Right hindlimb (tissue), 1 donor: ENCODE results near the gene TSPAN11.
A peak's percentile ranks its signal among the peaks of the same experiment; 100 is the strongest.

ENCODE experiments used
- DNase-seq: peaks from one replicate; pipeline ENCODE4 v3.0.0-alpha.2; 2018

Gene TSPAN11

DNA sequence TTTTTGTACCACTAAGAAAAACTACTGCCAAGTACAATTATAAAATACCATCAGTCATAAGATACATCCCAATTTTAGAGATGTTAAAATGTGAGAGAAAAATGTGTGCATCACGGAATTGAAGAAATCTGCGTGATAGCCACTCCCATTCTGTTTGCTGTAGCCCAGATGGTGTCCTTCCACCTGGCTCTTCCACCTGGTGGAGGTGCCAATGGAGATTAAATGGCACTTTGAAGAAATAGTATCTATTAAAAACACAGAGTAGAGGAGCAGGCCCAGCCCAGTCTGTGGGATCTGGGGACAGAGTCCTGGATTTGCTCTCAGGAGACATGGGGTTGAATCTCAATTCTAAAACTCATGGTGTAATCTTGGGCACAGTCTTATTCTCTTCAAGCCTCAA lies 35.5 kb downstream of the TSPAN11 start:
- DNase-seq, result no peak

DNA sequence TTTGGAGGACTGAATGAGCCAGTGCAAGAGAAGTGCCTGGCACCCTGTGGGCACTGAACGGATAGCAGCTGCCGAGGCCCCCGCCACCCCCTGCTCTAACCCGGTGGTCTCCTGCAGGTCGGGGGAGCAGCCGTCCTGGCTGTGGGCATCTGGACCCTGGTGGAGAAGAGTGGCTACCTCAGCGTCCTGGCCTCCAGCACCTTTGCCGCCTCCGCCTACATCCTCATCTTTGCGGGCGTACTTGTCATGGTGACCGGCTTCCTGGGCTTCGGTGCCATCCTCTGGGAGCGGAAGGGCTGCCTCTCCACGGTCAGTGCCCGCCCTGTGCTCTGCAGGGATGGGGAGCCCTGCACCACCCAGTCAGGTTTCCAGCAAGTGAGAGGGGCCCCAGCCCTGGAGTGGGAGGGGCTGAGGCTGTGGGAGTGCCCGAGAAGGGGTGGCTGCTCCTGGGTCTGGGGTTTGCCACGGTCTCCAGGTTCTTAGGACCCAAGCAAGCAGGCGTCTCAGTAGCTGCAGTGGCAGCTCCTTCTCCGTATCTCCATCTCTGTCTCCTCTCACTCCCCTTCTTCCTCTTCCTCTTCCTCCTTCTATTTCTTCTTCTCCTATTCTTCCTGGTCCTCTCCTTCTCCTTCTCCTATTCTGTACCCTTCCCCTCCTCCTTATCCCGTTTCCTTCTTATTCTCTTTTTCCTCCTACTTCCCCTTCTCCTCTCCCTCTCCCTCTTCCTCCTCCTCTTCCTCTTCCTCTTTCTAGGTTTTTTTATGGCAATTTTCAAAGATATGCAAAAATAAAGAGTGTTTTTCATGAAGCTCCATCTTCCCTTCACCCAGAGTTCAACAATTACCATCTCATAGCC lies 37.4 kb downstream of the TSPAN11 start:
- no peak for DNase-seq

DNA sequence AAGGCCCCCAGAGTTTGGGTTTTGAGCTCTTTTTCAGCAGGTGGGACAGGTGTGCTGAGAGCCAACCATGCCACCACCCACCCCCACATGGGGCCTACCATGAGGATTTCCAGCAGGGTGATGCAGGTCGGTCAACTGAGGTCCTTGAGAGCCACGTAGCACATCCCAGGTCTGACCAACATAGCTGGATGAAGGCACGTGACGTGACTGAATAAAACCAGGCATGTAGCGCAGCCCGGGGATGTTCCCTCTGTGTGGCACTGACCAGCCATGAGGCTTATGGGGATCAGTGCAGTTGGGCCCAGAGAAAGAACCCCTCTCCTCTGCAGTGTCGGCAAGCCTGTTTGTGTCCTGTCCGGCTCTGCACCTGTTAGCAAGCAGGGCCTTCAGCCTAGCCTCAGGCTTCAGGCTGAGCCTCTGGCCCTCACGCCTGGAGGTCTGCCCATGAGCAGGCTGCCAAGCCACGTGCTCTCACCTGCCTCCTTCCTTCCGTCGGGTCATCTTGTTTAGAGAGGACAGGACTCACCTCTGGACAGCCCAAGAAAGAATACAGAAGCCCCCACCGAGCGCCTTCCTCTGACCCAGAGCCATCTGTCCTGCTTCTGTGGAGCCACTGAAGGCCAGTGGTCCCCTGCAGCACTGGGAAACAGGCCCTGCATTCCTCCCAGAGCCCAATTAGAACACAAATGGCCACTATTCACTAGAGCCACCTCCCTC lies 38.5 kb downstream of the TSPAN11 start:
- DNase-seq, result no peak

DNA sequence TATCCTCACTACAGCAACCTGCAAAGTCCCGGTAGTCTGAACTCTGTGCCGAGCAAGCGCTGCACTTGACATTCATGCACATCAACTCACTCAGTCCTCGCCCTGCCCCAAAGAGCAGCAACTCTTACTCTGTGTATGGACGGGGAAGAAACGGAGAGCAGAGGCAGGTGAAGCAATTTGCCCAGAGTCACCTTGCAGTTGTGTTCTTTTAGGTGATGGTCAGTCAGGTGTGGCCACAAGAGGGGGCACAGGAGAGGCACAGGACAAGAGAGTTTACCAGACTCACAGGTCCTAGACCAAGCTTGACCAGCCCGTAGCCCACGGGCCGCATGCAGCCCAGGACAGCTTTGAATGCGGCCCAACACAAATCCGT lies 39.1 kb downstream of the TSPAN11 start:
- no peak for DNase-seq

DNA sequence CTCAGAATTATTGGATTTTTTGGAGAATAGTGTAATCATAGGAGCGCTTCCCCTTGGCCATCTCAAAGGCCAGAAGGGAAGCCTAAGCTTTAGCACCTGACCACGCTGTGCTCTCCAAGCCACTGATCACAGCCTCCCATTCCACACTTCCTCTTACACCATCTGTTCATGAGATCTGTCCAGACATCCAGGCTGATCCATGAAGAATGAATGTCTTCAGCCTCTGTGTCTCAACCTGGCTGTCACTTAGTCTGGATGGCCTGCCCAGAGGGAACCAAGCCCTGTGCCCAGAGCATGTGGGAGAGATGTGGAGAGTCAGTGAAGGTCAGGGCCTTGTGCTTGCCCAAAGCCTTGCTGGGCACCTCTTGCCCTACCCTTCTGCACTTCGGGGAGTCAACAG lies 40.5 kb downstream of the TSPAN11 start:
- DNase-seq, result no peak

DNA sequence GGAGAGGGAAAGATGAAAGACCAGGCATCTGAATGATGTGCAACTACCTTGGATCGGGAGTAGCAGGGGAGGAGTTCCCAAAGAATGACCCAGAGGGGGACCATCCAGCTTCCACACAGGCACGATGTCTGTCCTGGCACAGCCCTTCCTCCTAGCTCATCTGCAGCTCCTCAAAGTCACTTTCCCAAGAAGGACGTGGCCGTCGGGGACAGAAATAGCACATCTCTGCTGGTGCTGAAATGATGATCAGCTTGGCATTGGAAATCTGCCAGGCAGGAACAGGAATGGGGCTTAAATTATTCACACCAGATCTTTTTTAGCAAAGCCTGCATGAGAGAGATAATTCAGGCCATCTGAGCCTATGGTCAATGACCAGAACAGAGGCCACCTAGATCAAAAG lies 41.7 kb downstream of the TSPAN11 start:
- DNase-seq, result no peak

DNA sequence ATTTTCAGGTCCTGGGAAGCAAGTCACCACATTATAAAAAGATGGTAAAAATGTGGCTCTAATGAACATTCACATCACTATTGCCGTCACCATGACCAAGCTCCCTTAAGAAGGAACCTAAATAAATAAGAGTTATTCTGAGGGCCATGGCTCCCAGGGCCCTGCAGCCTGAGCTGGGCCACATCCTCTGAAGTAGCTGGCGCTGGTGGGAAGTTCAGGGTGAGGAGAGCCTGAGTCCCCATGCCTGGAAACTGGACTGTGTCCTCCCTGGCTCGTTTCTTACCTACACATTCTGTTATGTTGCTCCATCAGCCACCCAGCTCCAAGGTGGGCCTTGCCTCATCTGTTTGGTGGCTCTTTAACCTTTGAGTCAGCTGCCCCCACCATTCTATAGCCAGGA lies 42.5 kb downstream of the TSPAN11 start:
- no peak for DNase-seq

DNA sequence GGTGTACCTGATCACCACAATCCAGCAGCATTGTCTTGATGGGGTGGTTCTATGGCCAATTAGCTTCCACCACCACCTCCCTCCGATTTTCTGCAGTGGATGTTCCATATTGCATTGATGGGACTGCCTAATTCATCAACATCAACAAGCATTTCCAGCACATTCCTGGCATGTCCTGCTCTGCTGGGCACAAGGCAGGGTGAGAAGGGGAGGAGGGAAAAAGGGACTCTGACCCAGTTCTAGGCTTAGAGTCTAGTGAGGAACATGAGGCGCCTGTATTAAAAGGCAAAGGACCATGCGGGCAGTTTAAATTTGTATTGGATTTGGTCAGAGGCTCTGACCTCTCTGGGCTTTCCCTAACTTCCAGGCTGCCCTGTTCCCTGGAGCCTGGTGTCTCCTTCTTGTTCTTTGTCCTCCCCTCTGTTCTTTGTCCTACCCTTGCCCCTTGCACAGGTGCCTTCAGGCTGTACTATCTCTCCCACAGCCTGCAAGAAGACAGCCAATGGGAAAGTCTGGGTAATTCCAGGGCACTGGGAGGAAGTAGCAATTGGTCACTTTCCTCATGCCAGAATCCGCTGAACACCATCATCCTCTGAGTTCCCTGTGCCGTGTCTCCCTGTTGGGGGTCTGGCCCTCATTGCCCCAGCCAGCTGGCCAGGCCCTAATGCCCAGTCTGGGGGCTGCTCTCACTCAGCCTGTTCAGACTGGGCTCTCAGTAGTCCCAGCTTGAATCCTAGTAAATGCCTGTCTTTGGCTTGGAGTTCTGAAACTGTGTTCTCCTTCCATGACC lies 43.3 kb downstream of the TSPAN11 start:
- DNase-seq, result no peak

DNA sequence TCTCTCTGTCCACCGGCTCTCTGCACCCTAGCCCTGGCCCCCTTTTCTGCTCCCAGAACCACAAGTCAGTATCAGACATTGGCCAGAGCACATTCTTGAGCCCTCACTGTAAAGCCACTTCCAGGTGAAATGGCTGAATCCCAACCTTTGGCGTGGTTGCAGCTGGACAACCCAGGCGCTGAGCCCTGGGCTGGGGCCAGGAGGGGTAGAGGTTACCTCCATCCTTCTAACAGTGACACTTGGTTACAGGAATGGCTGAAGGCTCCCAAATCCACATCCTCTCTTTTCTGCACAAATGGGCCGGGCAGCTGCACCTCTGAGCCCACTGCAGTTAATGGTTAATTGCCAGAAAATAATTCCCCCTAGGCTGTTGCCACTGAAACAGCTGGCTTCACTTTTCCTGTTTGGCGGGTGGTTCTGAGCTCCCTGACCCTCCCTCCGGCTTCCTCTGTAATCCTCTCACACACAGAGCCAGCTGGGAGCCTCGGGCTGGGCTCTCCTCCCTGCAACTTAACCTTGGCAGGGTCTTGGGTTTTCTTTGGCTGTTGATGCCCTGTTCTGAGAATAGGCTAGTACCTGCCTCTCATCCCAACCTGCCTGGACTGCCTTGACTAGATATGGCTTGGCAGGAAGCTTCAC lies 44.1 kb downstream of the TSPAN11 start:
- DNase-seq, result peak; percentile 75

DNA sequence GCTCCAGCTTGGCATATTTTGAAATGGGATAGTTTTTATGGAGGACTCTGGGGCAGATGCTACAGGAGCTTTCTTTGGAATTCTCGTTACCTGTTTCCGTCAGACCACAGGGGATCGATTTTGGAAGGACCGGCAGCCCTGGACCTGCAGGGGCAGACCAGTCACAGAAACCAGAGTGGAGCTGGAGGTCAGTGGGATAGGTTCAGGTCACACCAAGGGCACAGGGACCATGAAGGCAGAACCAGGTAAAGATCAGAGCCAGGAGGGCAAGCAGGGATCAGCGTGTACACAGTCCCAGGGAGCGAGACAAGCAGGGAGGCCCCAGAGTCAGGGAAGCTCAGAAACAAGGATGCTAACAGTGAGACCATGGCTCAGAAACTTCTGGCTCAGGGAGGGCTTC lies 45.5 kb downstream of the TSPAN11 start:
- DNase-seq, result no peak

DNA sequence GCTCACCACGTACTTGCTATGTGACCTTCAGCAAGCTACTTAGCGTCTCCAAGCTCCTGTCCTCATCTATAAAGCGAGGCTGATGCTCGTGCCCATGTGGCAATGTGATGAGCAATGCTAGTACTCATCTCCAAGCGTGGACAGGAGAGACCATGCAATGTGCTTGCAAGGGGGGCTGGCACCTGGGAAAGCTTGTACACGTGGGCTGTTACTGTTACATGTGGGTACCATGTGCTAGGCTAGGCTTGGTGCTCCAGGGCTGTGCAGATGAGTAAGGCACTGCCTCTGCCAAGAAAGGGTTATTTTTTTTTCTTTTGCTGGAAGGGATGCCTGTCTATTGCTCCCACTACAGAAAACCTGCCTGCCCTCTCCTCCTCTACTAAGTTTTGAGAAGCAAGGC lies 46.6 kb downstream of the TSPAN11 start:
- no peak for DNase-seq

DNA sequence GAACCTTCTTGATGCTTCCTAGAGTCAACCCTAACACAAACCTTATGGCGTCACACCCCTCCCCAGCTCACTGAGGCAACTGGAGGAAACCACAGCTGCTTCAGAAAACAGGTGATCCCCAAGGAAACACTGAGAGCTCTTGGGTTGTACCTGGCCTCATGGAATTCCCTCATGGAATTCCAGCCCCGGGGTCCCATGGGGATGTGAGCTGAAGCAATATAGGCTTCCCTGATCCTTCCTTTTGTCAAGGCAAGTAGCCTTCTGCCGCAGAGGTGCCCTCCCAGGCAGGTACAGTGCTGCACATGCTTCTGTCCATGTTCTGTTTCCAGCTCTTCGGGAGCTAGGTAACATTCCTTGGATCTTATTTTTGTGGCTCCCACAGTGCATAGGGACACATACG lies 47.3 kb downstream of the TSPAN11 start:
- no peak for DNase-seq

DNA sequence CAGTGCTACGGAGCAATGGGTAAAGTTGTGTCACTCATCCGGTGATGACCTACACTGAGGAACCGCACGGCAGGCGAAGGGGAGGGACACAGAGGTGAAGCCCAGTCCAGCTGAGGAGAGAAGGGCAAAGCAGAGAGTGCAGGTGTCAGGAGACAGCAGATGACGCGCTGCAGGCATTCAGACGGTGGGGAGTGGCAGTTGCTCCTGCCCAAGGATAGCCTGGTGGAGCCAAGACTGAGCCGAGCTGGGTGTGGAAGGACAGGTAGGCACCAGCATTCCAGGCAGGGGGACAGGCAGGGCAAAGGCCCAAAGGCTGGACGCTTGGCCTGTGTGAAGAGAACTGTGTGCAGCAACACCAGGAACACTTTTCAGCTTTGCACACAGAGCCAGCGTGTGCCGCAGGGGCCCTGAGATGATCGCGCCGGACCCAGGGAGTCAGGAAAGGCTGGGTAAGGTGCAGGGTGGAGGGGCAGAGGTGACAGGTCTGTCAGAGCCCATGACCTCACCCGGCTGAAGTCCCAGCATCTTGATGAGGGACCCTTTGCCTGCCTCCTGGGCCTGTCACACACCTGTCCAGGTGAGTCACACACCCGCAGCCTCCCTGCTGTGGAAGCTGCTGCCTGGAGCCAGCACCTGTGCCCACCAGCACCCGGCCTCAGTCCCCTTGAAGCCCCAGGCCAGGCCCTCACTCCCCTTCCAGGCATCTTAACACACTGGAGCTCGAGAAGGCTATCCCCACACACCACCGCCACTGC lies 48.4 kb downstream of the TSPAN11 start:
- DNase-seq, result no peak

DNA sequence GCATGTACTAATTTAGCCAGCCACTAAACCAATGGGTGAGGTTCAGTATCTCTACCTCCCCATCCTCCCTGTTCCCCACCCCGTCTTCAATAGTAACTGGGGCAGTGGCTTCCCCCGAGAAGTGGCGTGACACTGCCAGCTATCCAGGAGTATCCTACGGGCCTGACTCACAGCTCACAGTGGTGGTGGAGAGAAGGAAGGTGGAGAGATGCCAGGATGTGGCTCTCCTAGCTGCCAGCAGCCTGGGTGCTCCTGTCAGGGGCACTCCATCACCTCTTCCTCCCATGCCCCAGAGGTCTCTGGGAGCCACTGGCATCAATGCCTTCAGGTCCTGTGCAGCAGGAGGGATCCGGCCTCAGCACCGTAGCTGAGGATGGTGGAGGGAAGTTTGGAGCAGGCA lies 49.0 kb downstream of the TSPAN11 start:
- DNase-seq, result no peak

DNA sequence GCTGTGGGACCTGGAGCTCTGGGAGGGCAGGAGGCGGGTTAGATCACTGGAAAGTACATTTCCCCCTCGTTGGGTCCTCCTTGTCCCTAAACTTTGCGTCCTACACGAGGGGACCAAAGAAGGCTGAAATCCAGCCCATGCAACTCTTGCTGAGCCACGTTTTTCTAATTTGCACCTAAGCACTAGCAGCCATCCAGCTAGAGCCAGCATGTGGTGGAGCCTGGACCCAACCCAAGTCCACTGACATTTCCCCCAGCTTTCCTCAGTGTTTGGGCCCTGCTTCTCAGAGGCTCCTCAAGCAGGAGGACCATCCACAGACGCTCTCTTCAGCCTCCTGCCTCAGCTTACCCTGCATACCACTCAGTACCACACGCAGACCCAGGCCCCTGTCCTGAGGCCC lies 49.7 kb downstream of the TSPAN11 start:
- peak; percentile 54 for DNase-seq

DNA sequence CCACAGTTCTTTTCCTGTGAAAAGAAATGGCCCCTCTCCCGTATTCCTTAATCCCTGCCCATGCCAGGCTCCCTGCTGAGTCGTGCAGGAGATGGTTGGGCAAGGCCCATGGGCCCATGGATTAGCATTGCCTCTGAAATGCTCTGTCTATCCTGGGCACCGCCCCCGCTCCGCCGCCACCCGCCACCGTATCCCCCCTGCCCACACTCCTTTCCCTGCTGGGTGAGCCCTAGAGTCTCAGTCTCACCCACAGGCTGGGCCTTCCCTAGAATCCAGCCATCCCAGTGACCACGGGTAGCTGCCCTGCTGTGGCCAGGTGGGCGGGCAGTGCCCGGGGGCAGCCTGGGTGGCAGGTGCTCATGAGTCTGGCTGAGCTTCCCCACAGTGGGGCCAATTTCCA lies 50.6 kb downstream of the TSPAN11 start:
- DNase-seq, result no peak

DNA sequence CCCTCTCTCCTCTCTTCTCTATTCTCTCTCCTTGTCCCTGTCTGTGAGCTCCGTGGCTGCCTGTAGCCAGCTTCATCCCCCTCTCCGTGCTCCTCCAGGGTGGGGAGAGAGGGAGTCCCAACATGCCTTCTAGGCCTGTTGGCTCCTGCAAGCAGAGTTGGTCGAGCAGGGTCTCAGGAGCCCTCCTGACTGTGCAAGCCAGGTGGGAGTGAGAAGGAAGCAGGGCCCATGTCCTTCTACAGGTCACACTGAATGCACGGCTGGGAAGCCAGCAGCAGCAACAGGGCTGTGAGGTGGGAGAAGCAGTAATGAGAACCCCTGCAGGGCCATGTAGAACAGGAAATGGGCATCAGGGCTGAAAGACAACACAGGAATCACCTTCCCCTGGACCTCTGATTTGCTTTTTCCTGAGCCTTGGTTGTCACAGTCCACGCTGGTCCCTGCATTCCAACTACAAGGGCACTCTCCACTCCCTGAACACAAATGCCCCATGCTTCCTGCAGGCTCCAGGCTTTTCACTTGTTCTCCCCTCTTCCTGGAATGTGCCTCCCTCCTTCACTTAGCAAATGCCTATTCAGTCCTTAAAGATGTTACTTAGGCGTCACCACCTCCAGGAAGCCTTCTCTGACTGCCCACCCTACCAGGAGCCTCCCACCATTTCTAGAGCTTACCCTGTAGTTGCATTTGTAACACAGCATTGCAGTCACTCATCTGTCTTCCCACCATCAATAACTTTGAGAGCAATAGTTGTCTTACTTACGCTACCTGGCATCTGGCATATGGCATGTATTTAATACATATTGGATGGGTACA lies 51.2 kb downstream of the TSPAN11 start:
- DNase-seq, result no peak

DNA sequence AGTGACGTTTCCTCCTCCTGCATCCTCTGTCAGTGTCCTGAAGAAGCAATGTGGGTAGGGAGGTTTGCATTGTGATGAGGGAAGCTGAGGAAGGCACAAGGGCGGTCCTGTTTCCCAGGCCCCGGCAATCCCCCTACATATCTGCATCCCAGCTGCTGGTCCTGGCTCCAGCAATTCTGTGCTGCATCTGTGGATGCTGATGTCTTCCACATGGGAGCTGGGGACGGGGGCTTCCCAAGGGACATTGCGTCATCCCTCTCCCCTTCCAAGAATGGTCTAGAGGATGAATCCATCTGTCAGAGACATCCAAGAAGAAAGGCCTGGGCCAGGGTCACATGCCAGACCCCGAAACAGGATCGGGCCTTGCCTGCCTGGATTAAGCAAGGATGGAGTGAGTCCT lies 52.1 kb downstream of the TSPAN11 start:
- DNase-seq, result peak; percentile 86

DNA sequence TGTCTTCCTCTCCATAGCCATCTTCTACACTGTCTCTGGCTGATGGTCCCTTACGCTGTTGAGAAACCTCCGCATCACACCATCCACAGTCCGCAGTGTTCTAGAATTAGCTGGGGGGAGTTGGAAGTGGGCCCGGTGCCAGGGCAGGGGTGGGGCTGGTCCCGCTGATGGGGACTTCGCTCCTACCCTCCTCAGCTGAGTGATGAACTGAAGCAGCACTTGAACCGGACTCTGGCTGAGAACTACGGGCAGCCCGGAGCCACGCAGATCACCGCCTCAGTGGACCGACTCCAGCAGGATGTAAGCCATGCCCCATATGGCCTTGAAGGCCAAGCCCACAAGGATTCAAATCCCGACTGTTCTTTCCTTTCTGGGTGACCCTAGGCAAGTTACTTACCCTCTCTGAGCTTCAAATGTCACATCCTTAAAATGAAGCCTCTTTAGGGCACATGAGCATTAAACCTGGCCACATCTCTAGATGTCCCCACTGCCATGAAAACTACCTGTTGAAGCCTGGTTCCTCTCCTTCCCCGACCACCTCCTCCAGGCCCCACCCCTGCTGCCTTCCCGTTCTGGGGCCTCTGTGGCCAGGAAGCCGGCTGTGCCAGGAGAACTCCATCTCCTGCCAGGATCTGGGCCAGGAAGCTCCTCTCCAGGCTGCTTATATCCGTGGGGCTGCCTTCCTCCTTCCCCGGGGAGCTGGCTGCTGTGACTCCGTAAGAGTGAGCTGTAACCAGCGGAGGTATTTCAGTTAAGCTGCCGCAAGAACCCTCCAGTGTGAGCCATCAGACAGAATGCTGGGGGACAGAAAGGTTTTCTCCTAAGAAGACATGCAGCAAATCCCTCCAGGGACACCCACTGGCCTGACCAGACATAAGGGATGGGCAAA lies 53.1 kb downstream of the TSPAN11 start:
- DNase-seq, result no peak

DNA sequence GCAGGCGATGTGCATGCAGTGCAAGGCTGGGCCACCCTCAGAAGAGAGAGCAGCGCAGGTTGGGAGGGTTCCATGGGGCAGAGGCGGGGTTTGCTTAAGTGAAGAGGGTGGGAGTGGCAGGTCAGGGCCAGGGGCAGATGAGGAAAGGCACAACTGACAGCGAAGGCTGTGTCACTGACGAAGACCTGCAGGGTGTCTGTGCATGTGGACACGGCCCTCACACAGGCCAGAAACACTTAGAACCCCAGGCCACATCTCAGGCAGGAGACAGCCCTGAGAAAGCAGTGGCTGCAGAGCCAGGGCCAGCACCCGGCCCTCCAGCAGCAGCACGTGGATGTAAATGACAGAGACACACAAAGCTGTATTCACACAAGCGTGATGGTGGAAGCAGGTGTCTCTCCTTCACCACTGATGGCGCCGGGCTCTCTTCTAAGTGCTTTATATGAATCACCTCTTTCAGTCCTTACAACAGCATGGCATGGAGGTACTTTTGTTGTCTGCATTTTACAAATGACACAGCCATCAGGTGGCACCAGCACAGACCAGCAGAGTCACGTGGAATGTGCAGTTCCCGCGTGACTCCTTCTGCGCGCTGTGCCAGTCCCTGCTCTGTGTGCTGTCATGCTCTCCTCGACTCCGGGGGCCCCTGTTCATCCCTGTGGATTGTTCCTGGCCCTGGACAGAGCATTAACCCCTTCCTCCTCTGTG lies 54.6 kb downstream of the TSPAN11 start:
- DNase-seq, result no peak
